HK-2 (cell line): ENCODE measurements around the gene ERI2.
"Not testable (repeated sequence)": the region's sequence is repeated elsewhere in the genome, so short reads cannot be mapped to it uniquely, and the experiment has no call there.

ENCODE experiments used
- DNase-seq: peaks from one replicate; pipeline ENCODE4 v3.0.0-alpha.2; 2018; ENCODE audit not compliant: unreplicated experiment

Gene ERI2

GRCh38 chr16:20765732-20766131, 40.5 kb downstream of the ERI2 start:
- DNase-seq = no peak

GRCh38 chr16:20764448-20764847, 41.8 kb downstream of the ERI2 start:
- not testable (repeated sequence) for DNase-seq

- peak; percentile 68 for DNase-seq
These were observed 42.6 kb downstream of the ERI2 start, which contains the start of gene ACSM3 for GRCh38 chr16:20763461-20764232. TSS of gene ACSM3 (plus strand) at chr16:20764014. CDS start at chr16:20770035, 6,021 bp downstream.

- no peak for DNase-seq
These were observed 43.7 kb downstream of the ERI2 start for GRCh38 chr16:20762404-20763123.

GRCh38 chr16:20761175-20761574, 45.1 kb downstream of the ERI2 start:
- no peak for DNase-seq

- no peak for DNase-seq
These were observed 45.9 kb downstream of the ERI2 start for GRCh38 chr16:20760346-20760745.

GRCh38 chr16:20755799-20756198, 50.5 kb downstream of the ERI2 start:
- not testable (repeated sequence) for DNase-seq

- no peak for DNase-seq
These were observed 51.0 kb downstream of the ERI2 start for GRCh38 chr16:20755238-20755637.

GRCh38 chr16:20753727-20754126, 52.5 kb downstream of the ERI2 start:
- no peak for DNase-seq

- DNase-seq = no peak
These were observed 55.7 kb downstream of the ERI2 start for GRCh38 chr16:20750558-20750957.

GRCh38 chr16:20749474-20749873, 56.8 kb downstream of the ERI2 start:
- no peak for DNase-seq

- DNase-seq = no peak
These were observed 59.0 kb downstream of the ERI2 start for GRCh38 chr16:20747030-20747816.

- DNase-seq = no peak
These were observed 59.8 kb downstream of the ERI2 start for GRCh38 chr16:20746461-20746860.
